ENCODE results near the gene RCC2. TPM values are rescaled to one million over a fixed set of nuclear protein-coding genes. Genes with fewer than 3 reads are reported as not detected.
A peak's percentile ranks its signal among the peaks of the same experiment; 100 is the strongest.

The RCC2 gene
- total and polyA plus RNA-seq, 2 donors from 2014 or later = 16.1 to 46.8 TPM

- Histone ChIP-seq H3K36me3 (ENCODE audit: control insufficient read depth in 2 of 3, insufficient read depth in 3 of 3, low read length in 3 of 3) (peaks cover 5 to 24% (median 19%) of the 10 kb centered on the region in 3 donors), H3K4me3 (ENCODE audit: low read length in 3 of 3) (no peak overlapping the region), H3K4me1 (ENCODE audit: control insufficient read depth in 2 of 3, insufficient read depth in 2 of 3, low read depth in 1 of 3, low read length in 3 of 3) (no peaks in the 10 kb centered on the region), H3K9ac (ENCODE audit: low read length in 3 of 3) (no peak overlapping the region), H3K27me3 (ENCODE audit: control insufficient read depth, insufficient read depth, low read length) (no peaks in the 10 kb centered on the region), H3K27ac (ENCODE audit: low read depth in 2 of 2, low read length in 2 of 2) (no peak overlapping the region), H3K9me3 (ENCODE audit: control insufficient read depth in 2 of 3, insufficient read depth in 1 of 3, low read length in 3 of 3) (no peaks in the 10 kb centered on the region)
- intact Hi-C loops (cut with DNase I) = no loop called here
- no peak for TF ChIP-seq CTCF (IDR thresholded peaks at IDR 0.05; ENCODE audit: borderline replicate concordance, extremely low read depth, insufficient read depth)
- FAIRE-seq = no peak
- DNase-seq = peak in 1 of 5 donors; percentile 42
Measured at GRCh38 chr1:17427696-17428660, 11.5 kb downstream of the RCC2 start.

GRCh38 chr1:17425806-17426600 lies 13.5 kb downstream of the RCC2 start:
- Histone ChIP-seq H3K4me3 (ENCODE audit: low read length in 3 of 3) (no peak overlapping the region), H3K9me3 (ENCODE audit: control insufficient read depth in 2 of 3, insufficient read depth in 1 of 3, low read length in 3 of 3) (no peaks in the 10 kb centered on the region), H3K36me3 (ENCODE audit: control insufficient read depth in 2 of 3, insufficient read depth in 3 of 3, low read length in 3 of 3) (peaks cover 5 to 31% (median 23%) of the 10 kb centered on the region in 3 donors), H3K27me3 (ENCODE audit: control insufficient read depth, insufficient read depth, low read length) (no peaks in the 10 kb centered on the region), H3K4me1 (ENCODE audit: control insufficient read depth in 2 of 3, insufficient read depth in 2 of 3, low read depth in 1 of 3, low read length in 3 of 3) (no peaks in the 10 kb centered on the region), H3K27ac (ENCODE audit: low read depth in 2 of 2, low read length in 2 of 2) (no peak overlapping the region), H3K9ac (ENCODE audit: low read length in 3 of 3) (no peak overlapping the region)
- FAIRE-seq = no peak
- TF ChIP-seq CTCF (IDR thresholded peaks at IDR 0.05; ENCODE audit: borderline replicate concordance, extremely low read depth, insufficient read depth) = no peak
- intact Hi-C loops (cut with DNase I) = no loop called here
- DNase-seq = no peak

- Histone ChIP-seq H3K4me1 (ENCODE audit: control insufficient read depth in 2 of 3, insufficient read depth in 2 of 3, low read depth in 1 of 3, low read length in 3 of 3) (no peaks in the 10 kb centered on the region), H3K9me3 (ENCODE audit: control insufficient read depth in 2 of 3, insufficient read depth in 1 of 3, low read length in 3 of 3) (no peaks in the 10 kb centered on the region), H3K36me3 (ENCODE audit: control insufficient read depth in 2 of 3, insufficient read depth in 3 of 3, low read length in 3 of 3) (peaks cover 8 to 32% (median 30%) of the 10 kb centered on the region in 3 donors), H3K27ac (ENCODE audit: low read depth in 2 of 2, low read length in 2 of 2) (no peak overlapping the region), H3K9ac (ENCODE audit: low read length in 3 of 3) (no peak overlapping the region), H3K4me3 (ENCODE audit: low read length in 3 of 3) (no peak overlapping the region), H3K27me3 (ENCODE audit: control insufficient read depth, insufficient read depth, low read length) (no peaks in the 10 kb centered on the region)
- DNase-seq = peak in 2 of 5 donors; percentile 17 to 55
- no peak for TF ChIP-seq CTCF (IDR thresholded peaks at IDR 0.05; ENCODE audit: borderline replicate concordance, extremely low read depth, insufficient read depth)
- no peak for FAIRE-seq
- intact Hi-C loops (cut with DNase I) = no loop called here
Measured at GRCh38 chr1:17423781-17424245, 15.7 kb downstream of the RCC2 start.

Data from kidney (tissue), 14 donors.